Activated naive CD4-positive, alpha-beta T cell treated with anti-CD3 and anti-CD28 coated beads, Interleukin-2, amount 50 U/mL, for 72 hours (primary cell): Measurements from ENCODE around the gene ABCG5. TPM values are rescaled to one million over a fixed set of nuclear protein-coding genes. Genes with fewer than 3 reads are reported as not detected.

ENCODE experiments used
- total RNA-seq, 2 donors: library from RNA; stranded (reverse); gene quantifications; one replicate each; pipeline ENCODE4 v1.2.3, GENCODE V29; 2022

ABCG5 gene
- total RNA-seq, 2 donors from 2014 or later: not detected

Other genes starting within 250 kb of the ABCG5 start
- 10 to 100 TPM; 19.3 to 33.5 TPM for gene THADA, start 242.8 kb downstream of the ABCG5 start, total RNA-seq
- 1 to 10 TPM; 2.4 to 8.6 TPM for gene PLEKHH2, start 201.6 kb downstream of the ABCG5 start, total RNA-seq
- gene C1GALT1C1L, start 162.4 kb downstream of the ABCG5 start, total RNA-seq: under 1 TPM in 1 of 2 donors, not detected in 1; 0.21 TPM
- 10 to 100 TPM in 1 of 2 donors, 1 to 10 TPM in 1; 5.2 to 19.6 TPM for gene DYNC2LI1, start 64.8 kb downstream of the ABCG5 start, total RNA-seq
- gene ABCG8, start 132 bp upstream of the ABCG5 start, total RNA-seq: not detected
- 100 to 1,000 TPM; 180 to 188 TPM for gene LRPPRC, start 157.2 kb upstream of the ABCG5 start, total RNA-seq